GM12878 (cell line): ENCODE data around the gene OFD1. TPM values are rescaled to one million over a fixed set of nuclear protein-coding genes. Genes with fewer than 3 reads are reported as not detected.

Source experiments
- CTCF ChIP-seq, 3 experiments: IDR thresholded peaks in 2 of 3; conservative IDR thresholded peaks in 1 of 3; 2 replicates each; pipeline ENCODE4 v1.5.1; 2011; ENCODE audit warnings: low read depth in 3 of 3, low read length in 3 of 3, mild to moderate bottlenecking in 3 of 3, control low read depth in 2 of 3, moderate library complexity in 2 of 3, inconsistent platforms in 1 of 3, mixed read lengths in 1 of 3; ENCODE audit not compliant: control insufficient read depth in 2 of 3, insufficient read depth in 1 of 3; ENCODE audit errors: extremely low read depth in 1 of 3
- IRF3 ChIP-seq: fragments of 450-650 bp; IDR thresholded peaks from 2 replicates; pipeline ENCODE4 v1.6.1; 2014; ENCODE audit warnings: mild to moderate bottlenecking
- JUNB ChIP-seq: IDR thresholded peaks from 2 replicates; pipeline ENCODE4 v1.6.1; 2016; ENCODE audit warnings: antibody characterized with exemption, mild to moderate bottlenecking
- MEF2B ChIP-seq: fragments of 450-650 bp; IDR thresholded peaks from 2 replicates; pipeline ENCODE4 v1.6.1; 2018; ENCODE audit warnings: mild to moderate bottlenecking, moderate library complexity; ENCODE audit not compliant: partially characterized antibody, poor library complexity, severe bottlenecking
- MXI1 ChIP-seq: fragments of 150-350 bp; IDR thresholded peaks from 2 replicates; pipeline ENCODE4 v1.6.1; 2011; ENCODE audit warnings: low read depth, mild to moderate bottlenecking, inconsistent platforms, low read length, improper control_type of control experiment
- NFIC ChIP-seq: IDR thresholded peaks from 2 replicates; pipeline ENCODE4 v1.6.1; 2012; ENCODE audit warnings: low read depth, mild to moderate bottlenecking, inconsistent platforms, low read length, moderate library complexity
- POU2F2 ChIP-seq: IDR thresholded peaks from 3 replicates; pipeline ENCODE4 v1.6.1; 2011; ENCODE audit warnings: low read depth, mild to moderate bottlenecking, low read length, borderline replicate concordance
- SP1 ChIP-seq: IDR thresholded peaks from one replicate; pipeline ENCODE4 v1.6.1; 2011; ENCODE audit warnings: low read depth, low read length
- TBL1XR1 ChIP-seq: IDR thresholded peaks from 2 replicates; pipeline ENCODE4 v1.6.1; 2012; ENCODE audit warnings: low read depth, low read length, improper control_type of control experiment
- TCF12 ChIP-seq: IDR thresholded peaks from 2 replicates; pipeline ENCODE4 v1.6.1; 2011; ENCODE audit warnings: low read depth, mild to moderate bottlenecking, low read length
- USF2 ChIP-seq: IDR thresholded peaks from 2 replicates; pipeline ENCODE4 v1.6.1; 2011; ENCODE audit warnings: low read depth, low read length, improper control_type of control experiment, borderline replicate concordance
- ZNF24 ChIP-seq: fragments of 450-650 bp; IDR thresholded peaks from 2 replicates; pipeline ENCODE4 v1.6.1; 2017; ENCODE audit warnings: antibody characterized with exemption, mild to moderate bottlenecking
- polyA plus RNA-seq, 11 experiments: library from polyadenylated mRNA; depleted of rRNA in 4 of 11; unstranded in 6 of 11; stranded (reverse) in 5 of 11; fragments of >200 nt; fragmentation: Nextera tagmentation in 4 of 11; fragmentation: Illumina TruSeq in 1 of 11; extraction: Ambion mirVana in 4 of 11; extraction: Trizol in 1 of 11; gene quantifications; 1 replicate in 1 of 11; 2 replicates in 10 of 11; pipeline versions ENCODE4 v1.2.1 to v1.2.3, GENCODE V29; 2011 to 2016; ENCODE audit warnings: inconsistent platforms in 2 of 11, missing spikeins in 2 of 11, low read depth in 1 of 11
- total RNA-seq, 4 experiments: library from RNA; depleted of rRNA in 3 of 4; stranded (reverse); fragments of >200 nt in 3 of 4; fragmentation: Illumina TruSeq in 1 of 4; extraction: Trizol in 1 of 4; gene quantifications; 2 replicates each; pipeline versions ENCODE4 v1.2.1 to v1.2.3, GENCODE V29; 2013 to 2021
- TF ChIP-seq, protein P1 (sequence below): fragments of 450-650 bp; IDR thresholded peaks from 2 replicates; pipeline ENCODE4 v1.6.1; 2017; ENCODE audit warnings: mild to moderate bottlenecking, moderate library complexity
- TF ChIP-seq, protein P2 (sequence below): fragments of 150-350 bp; IDR thresholded peaks from 2 replicates; pipeline ENCODE4 v1.6.1; 2016; ENCODE audit warnings: low read depth, low read length
- TF ChIP-seq, protein P3 (sequence below): fragments of 450-650 bp; IDR thresholded peaks from 2 replicates; pipeline ENCODE4 v1.6.1; 2017; ENCODE audit warnings: mild to moderate bottlenecking, low read depth, inconsistent platforms; ENCODE audit not compliant: poor library complexity, severe bottlenecking

OFD1 gene
- total and polyA plus RNA-seq, 10 of the 15 experiments (the other 5 are each of a cell fraction or from before 2014, with no cell fraction given), result 22.4 to 77.2 (median 34.1) TPM

DNA sequence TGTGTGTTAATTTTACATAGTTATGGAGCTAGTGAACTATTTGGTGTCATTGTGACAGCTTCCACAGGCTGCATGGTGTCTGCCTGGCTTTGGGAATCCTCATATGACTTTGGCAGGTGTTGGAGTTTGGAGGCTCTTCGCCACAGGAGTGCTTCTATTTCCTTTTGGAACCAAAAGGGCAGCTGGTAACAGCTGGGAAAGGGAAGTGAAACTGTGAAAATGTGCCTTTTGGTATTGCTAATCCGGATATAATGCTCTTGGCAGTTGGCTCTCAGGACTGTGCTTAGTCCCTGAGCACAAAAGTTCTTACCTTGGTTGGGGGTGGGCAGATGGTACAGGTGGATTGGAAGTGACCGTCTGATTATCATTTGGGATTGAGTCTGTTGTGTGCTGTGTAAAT lies 18.1 kb downstream of the OFD1 start (continued):
- TF ChIP-seq POU2F2, result peak; percentile 51; the same call in 1 of the 3 replicates
- TF ChIP-seq NFIC, result peak; percentile 88
- TF ChIP-seq, protein P1, sequence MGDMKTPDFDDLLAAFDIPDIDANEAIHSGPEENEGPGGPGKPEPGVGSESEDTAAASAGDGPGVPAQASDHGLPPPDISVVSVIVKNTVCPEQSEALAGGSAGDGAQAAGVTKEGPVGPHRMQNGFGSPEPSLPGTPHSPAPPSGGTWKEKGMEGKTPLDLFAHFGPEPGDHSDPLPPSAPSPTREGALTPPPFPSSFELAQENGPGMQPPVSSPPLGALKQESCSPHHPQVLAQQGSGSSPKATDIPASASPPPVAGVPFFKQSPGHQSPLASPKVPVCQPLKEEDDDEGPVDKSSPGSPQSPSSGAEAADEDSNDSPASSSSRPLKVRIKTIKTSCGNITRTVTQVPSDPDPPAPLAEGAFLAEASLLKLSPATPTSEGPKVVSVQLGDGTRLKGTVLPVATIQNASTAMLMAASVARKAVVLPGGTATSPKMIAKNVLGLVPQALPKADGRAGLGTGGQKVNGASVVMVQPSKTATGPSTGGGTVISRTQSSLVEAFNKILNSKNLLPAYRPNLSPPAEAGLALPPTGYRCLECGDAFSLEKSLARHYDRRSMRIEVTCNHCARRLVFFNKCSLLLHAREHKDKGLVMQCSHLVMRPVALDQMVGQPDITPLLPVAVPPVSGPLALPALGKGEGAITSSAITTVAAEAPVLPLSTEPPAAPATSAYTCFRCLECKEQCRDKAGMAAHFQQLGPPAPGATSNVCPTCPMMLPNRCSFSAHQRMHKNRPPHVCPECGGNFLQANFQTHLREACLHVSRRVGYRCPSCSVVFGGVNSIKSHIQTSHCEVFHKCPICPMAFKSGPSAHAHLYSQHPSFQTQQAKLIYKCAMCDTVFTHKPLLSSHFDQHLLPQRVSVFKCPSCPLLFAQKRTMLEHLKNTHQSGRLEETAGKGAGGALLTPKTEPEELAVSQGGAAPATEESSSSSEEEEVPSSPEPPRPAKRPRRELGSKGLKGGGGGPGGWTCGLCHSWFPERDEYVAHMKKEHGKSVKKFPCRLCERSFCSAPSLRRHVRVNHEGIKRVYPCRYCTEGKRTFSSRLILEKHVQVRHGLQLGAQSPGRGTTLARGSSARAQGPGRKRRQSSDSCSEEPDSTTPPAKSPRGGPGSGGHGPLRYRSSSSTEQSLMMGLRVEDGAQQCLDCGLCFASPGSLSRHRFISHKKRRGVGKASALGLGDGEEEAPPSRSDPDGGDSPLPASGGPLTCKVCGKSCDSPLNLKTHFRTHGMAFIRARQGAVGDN, result no peak
- no peak for TF ChIP-seq USF2
- peak; percentile 48 for TF ChIP-seq SP1
- TF ChIP-seq, protein P2, sequence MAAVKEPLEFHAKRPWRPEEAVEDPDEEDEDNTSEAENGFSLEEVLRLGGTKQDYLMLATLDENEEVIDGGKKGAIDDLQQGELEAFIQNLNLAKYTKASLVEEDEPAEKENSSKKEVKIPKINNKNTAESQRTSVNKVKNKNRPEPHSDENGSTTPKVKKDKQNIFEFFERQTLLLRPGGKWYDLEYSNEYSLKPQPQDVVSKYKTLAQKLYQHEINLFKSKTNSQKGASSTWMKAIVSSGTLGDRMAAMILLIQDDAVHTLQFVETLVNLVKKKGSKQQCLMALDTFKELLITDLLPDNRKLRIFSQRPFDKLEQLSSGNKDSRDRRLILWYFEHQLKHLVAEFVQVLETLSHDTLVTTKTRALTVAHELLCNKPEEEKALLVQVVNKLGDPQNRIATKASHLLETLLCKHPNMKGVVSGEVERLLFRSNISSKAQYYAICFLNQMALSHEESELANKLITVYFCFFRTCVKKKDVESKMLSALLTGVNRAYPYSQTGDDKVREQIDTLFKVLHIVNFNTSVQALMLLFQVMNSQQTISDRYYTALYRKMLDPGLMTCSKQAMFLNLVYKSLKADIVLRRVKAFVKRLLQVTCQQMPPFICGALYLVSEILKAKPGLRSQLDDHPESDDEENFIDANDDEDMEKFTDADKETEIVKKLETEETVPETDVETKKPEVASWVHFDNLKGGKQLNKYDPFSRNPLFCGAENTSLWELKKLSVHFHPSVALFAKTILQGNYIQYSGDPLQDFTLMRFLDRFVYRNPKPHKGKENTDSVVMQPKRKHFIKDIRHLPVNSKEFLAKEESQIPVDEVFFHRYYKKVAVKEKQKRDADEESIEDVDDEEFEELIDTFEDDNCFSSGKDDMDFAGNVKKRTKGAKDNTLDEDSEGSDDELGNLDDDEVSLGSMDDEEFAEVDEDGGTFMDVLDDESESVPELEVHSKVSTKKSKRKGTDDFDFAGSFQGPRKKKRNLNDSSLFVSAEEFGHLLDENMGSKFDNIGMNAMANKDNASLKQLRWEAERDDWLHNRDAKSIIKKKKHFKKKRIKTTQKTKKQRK, result no peak
- no peak for TF ChIP-seq MXI1
- TF ChIP-seq JUNB, result peak; percentile 68
- TF ChIP-seq IRF3, result no peak
- TF ChIP-seq MEF2B, result peak; percentile 59
- TF ChIP-seq TBL1XR1, result peak; percentile 31; the same call in 1 of the 2 replicates
- TF ChIP-seq, protein P3, sequence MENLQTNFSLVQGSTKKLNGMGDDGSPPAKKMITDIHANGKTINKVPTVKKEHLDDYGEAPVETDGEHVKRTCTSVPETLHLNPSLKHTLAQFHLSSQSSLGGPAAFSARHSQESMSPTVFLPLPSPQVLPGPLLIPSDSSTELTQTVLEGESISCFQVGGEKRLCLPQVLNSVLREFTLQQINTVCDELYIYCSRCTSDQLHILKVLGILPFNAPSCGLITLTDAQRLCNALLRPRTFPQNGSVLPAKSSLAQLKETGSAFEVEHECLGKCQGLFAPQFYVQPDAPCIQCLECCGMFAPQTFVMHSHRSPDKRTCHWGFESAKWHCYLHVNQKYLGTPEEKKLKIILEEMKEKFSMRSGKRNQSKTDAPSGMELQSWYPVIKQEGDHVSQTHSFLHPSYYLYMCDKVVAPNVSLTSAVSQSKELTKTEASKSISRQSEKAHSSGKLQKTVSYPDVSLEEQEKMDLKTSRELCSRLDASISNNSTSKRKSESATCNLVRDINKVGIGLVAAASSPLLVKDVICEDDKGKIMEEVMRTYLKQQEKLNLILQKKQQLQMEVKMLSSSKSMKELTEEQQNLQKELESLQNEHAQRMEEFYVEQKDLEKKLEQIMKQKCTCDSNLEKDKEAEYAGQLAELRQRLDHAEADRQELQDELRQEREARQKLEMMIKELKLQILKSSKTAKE, result peak; percentile 50
- no peak for TF ChIP-seq CTCF (IDR thresholded peaks at IDR 0.05 in 2 of 3, conservative IDR thresholded peaks at IDR 0.05 in 1 of 3; ENCODE audit: control insufficient read depth in 2 of 3, extremely low read depth in 1 of 3, insufficient read depth in 1 of 3, low read depth in 3 of 3, low read length in 3 of 3)
- peak; percentile 97 for TF ChIP-seq TCF12
- peak; percentile 40; the same call in 1 of the 2 replicates for TF ChIP-seq ZNF24
